GM18519 (cell line): ENCODE data around the gene MGME1.
"Not testable (repeated sequence)": the region's sequence is repeated elsewhere in the genome, so short reads cannot be mapped to it uniquely, and the experiment has no call there.

Experiments
- ATAC-seq: cut with Tn5 transposase; IDR thresholded peaks from one replicate; pipeline ENCODE4 v1.9.1; 2021; ENCODE audit warnings: mild to moderate bottlenecking, moderate library complexity; ENCODE audit not compliant: unreplicated experiment, low FRiP score

Gene MGME1

GRCh38 chr20:18012901-18013300 lies 44.1 kb downstream of the MGME1 start:
- no peak for ATAC-seq

GRCh38 chr20:18014411-18014810 lies 45.6 kb downstream of the MGME1 start:
- no peak for ATAC-seq

DNA sequence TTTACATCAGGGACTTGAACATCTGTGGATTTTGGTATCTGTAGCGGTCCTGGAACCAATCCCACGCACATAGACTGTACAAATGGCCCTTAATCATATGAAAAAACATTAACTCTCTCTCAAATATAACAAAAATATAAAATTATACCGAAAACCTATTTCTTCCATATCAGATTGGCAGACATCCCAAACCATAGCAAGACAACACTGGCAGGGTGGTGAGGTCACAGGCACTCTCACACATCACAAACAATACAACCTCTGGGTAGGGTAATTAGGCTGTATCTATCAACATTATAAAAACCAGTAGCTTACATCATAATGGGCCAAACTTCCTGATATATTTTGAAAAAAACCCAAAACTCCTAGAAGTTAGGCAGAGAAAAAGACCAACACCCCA lies 48.0 kb downstream of the MGME1 start:
- ATAC-seq = no peak

DNA sequence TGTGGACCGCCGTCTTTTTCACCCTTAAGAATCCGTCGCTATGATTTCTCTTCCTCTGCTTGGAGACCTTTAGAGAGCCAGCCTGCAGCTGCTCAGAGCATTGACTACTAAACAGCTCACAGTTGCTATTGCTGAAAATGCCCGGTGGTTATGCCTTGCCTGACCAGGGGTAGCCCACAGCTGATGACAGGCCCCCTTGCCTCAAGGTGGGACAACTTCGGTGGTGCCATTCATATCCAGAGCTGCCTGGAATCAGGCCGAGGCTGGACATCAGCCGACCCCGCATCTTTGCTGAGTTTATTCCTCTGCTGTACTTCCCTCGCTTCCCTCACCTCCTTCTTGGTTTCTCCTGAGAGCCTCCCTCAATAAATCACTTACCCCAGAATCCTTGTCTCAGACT lies 49.3 kb downstream of the MGME1 start:
- no peak for ATAC-seq

DNA sequence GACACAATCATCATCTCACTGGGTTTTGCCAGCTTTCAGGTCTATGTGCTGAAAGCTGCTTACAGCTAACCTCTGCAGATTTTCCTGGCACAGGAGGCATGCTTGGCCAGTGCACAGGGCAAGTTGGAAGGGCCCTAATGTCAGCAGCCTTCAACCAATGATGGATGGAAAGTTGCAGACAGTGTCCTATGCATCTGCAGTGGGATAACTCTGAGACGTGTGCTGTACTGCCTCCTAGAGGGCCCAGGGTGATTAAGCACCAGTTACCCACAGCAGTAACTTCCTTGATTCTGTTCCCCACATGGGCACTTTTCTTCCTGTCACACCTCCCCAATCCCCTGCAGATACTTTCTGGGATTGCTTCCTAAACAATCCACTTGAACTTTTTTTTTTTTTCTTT lies 50.2 kb downstream of the MGME1 start:
- ATAC-seq = no peak

- no peak for ATAC-seq
Observed at GRCh38 chr20:18020931-18021330, 52.1 kb downstream of the MGME1 start.

DNA sequence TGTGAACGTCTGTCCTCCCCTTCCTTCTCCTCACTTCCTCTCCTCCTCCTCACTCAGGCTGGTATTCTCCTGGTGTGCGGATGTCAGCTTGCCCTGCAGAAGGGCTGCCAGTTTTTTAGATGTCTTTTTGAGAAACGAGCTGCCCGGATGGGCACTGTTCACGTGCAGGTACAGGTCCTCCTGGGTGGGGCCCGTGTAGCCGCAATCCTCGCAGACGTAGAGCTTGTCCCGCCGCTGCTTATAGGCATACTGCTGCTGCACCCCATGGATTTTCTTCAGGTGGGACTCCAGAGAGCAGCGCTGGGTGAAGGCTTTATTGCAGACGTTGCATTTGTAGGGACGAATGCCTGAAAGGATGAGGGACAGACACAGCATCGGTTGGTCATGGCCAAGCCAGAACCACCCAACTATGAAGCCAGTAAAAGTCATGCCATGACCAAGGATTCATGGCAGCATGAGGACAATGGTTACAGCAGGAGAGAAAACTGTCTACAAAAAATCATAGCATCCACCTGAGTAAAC lies 55.8 kb downstream of the MGME1 start:
- no peak for ATAC-seq

DNA sequence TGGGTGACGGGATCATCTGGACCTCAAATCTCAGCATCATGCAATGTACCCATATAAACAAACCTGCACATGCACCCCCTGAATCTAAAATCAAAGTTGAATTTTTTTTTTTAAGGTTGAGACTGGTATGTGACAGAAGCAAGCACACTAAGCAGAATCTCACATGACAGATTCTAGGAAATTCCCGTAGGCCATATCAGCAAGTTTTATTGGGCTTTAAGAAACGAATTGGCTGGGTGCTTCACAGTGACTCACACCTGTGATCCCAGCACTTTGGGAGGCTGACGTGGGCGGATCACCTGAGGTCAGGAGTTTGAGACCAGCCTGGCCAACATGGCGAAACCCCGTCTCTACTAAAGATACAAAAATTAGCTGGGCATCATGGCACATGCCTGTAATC lies 58.2 kb downstream of the MGME1 start:
- not testable (repeated sequence) for ATAC-seq

- ATAC-seq = no peak
Observed at GRCh38 chr20:18030020-18030419, 61.2 kb downstream of the MGME1 start.

DNA sequence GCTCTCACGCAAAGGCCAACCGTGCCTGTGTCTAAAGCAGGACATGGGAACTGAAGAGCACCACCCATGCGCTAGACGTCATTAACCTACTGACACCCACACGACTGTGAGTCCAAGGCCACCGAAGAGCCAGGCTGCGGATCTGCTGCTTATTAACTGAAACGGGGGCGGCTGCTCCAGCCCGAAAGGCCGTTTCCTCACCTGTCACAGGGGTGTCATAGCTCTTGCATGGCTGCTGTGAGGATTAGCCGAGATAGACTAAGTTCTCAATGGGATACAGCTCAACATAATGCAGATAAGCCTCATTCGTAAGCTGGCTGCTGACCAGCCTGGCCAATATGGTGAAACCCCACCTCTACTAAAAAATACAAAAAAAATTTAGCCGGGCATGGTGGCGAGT lies 62.2 kb downstream of the MGME1 start:
- no peak for ATAC-seq

GRCh38 chr20:18031888-18032509 lies 63.2 kb downstream of the MGME1 start:
- no peak for ATAC-seq

DNA sequence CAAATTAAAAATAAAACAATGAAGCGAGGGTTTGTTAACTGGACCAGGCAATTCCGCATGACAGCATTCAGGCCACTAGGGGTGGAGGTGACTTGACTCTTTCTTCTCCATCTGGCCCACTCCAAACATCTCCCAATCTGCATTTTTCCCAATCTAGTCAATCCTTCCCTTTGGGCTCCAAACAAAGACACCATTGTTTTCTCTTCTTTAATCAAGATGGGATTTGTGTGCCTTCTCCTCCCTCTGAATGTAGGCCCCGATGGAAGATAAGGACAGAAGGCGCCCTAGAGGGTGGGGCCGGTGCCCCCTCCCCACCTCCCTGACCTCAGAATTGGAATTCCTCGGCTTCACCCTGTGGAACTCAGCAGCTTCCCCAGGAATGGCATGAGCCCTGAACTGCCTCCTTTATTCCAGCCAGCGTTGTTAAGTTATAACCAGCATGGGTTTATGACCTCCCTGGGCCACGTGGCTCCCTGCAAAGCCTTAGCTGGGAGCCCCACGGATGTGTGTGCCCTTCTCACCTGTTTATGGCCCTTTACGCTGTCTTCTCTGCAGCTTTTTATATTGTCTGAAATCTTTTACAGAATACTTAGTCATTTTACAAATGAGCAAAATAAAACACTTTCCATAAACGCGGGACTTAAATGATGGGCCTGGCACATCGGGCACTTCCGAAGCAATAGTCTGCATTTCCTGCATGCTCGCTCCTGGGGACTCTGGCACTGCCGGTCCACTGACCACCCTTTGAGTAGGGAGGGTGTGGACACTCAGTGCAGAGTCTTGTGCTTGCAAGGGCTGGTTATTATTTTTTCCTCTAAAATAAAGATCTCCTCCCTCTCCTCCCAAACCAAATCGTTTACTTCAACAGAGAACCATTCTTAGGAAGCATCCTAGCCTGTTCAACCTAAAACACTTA lies 64.4 kb downstream of the MGME1 start:
- no peak for ATAC-seq

DNA sequence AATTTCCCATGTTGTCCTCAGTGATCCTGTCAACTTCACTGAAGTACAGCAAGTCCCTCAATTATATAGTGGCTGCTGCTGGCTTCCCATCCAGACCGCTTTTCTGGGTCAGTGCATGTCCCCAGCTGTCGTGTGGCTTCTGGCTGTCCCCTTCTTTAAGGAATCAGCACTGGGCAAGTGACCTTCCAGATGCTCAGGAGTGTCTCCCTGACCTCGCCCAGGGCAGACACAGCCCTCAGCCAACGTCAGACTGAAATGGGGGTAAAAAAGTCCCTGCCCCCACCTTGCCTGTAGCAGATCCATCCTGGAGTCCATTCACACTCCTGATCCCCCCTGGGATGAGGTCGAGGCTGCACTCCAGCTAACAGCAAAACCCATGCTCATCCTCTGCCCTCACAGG lies 65.2 kb downstream of the MGME1 start:
- ATAC-seq = no peak

DNA sequence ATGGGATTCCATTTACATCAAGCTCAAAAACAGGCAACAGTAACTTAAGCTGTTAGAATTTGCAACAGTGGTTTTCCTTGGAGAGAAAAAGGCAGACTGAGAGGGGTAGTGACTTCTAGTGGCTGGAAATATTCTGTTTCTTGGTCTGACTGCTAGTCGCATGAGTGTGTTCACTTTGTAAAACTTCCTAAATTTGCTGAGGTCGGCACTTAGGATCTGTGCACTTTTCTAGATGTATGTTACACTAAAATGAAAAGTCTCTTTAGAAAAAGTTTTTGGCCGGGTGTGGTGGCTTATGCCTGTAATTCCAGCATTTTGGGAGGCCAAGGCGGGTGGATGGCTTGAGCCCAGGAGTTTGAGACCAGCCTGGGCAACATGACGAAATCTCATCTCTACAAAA lies 70.2 kb downstream of the MGME1 start:
- no peak for ATAC-seq
